CD14-positive monocyte (primary cell): Measurements from ENCODE around the gene CNTN2. TPM values are rescaled to one million over a fixed set of nuclear protein-coding genes. Genes with fewer than 3 reads are reported as not detected.

ENCODE experiments used
- DNase-seq, 3 donors: peaks; one replicate each; pipeline ENCODE4 v3.0.0-alpha.2; 2011 to 2022
- H2AFZ ChIP-seq: 2 replicates; pipeline ENCODE4 v1.6.0; 2012; ENCODE audit warnings: mild to moderate bottlenecking, low read depth, low read length, inconsistent platforms; ENCODE audit not compliant: insufficient read depth, poor library complexity, severe bottlenecking
- H3K27ac ChIP-seq, 2 donors: 1 replicate in 1 of 2; 2 replicates in 1 of 2; pipeline ENCODE4 v1.5.1; 2012 to 2013; ENCODE audit warnings: low read length in 2 of 2, control low read depth in 1 of 2, inconsistent platforms in 1 of 2, low read depth in 1 of 2, mild to moderate bottlenecking in 1 of 2
- H3K27me3 ChIP-seq, 2 donors: one replicate each; pipeline versions ENCODE4 v1.6.0 to v1.6.1; 2011 to 2013; ENCODE audit warnings: low read length in 2 of 2; ENCODE audit not compliant: control insufficient read depth in 2 of 2, insufficient read depth in 2 of 2
- H3K36me3 ChIP-seq, 2 donors: replicated peaks in 1 of 2; 1 replicate in 1 of 2; 2 replicates in 1 of 2; pipeline versions ENCODE4 v1.5.1 to v1.6.1; 2012 to 2013; ENCODE audit warnings: low read length in 2 of 2, control low read depth in 1 of 2, inconsistent platforms in 1 of 2, mild to moderate bottlenecking in 1 of 2; ENCODE audit not compliant: insufficient read depth in 2 of 2, control insufficient read depth in 1 of 2
- H3K4me1 ChIP-seq, 2 donors: 1 replicate in 1 of 2; 2 replicates in 1 of 2; pipeline versions ENCODE4 v1.5.1 to v1.6.1; 2012 to 2013; ENCODE audit warnings: low read length in 2 of 2, control low read depth in 1 of 2, inconsistent platforms in 1 of 2, mild to moderate bottlenecking in 1 of 2, moderate library complexity in 1 of 2; ENCODE audit not compliant: insufficient read depth in 2 of 2, control insufficient read depth in 1 of 2
- H3K4me2 ChIP-seq: replicated peaks from 2 replicates; pipeline ENCODE3; 2012; ENCODE audit warnings: low read length, moderate library complexity, mild to moderate bottlenecking; ENCODE audit not compliant: poor library complexity, severe bottlenecking; ENCODE audit errors: extremely low read depth
- H3K4me3 ChIP-seq, 3 experiments: fragments of 200-600 bp in 1 of 3; sonication (generic) in 1 of 3; replicated peaks in 1 of 3; 1 replicate in 2 of 3; 2 replicates in 1 of 3; pipeline ENCODE4 v1.5.1; 2011 to 2013; ENCODE audit warnings: low read length in 3 of 3, mild to moderate bottlenecking in 3 of 3, control low read depth in 2 of 3, low read depth in 2 of 3, inconsistent platforms in 1 of 3, moderate library complexity in 1 of 3
- H3K79me2 ChIP-seq: 2 replicates; pipeline ENCODE4 v1.6.0; 2012; ENCODE audit warnings: mild to moderate bottlenecking, control low read depth, inconsistent platforms, low read length, moderate library complexity; ENCODE audit not compliant: insufficient read depth
- H3K9ac ChIP-seq: 2 replicates; pipeline ENCODE4 v1.6.0; 2017; ENCODE audit warnings: low read length, mild to moderate bottlenecking; ENCODE audit not compliant: insufficient read depth, poor library complexity, severe bottlenecking
- H3K9me3 ChIP-seq, 2 donors: replicated peaks in 1 of 2; 1 replicate in 1 of 2; 2 replicates in 1 of 2; pipeline versions ENCODE4 v1.5.1 to v1.6.1; 2012 to 2013; ENCODE audit warnings: low read length in 2 of 2, control low read depth in 1 of 2; ENCODE audit not compliant: control insufficient read depth in 1 of 2, insufficient read depth in 1 of 2
- H4K20me1 ChIP-seq: 2 replicates; pipeline ENCODE4 v1.6.0; 2012; ENCODE audit warnings: mild to moderate bottlenecking, low read length, control low read depth, moderate library complexity; ENCODE audit not compliant: insufficient read depth
- H3K27ac Mint-ChIP-seq, 7 donors: one replicate each; pipeline ENCODE4 v1.8.0; 2020; ENCODE audit warnings: mild to moderate bottlenecking in 7 of 7, mixed read lengths in 7 of 7, moderate library complexity in 6 of 7, inconsistent platforms in 2 of 7
- H3K27me3 Mint-ChIP-seq, 3 donors: one replicate each; pipeline ENCODE4 v1.8.0; 2021 to 2022; ENCODE audit warnings: low read depth in 3 of 3, mild to moderate bottlenecking in 3 of 3, mixed read lengths in 3 of 3, moderate library complexity in 3 of 3, inconsistent platforms in 1 of 3
- H3K36me3 Mint-ChIP-seq, 2 donors: one replicate each; pipeline ENCODE4 v1.8.0; 2020; ENCODE audit warnings: mixed read lengths in 2 of 2, inconsistent platforms in 1 of 2, mild to moderate bottlenecking in 1 of 2
- H3K4me1 Mint-ChIP-seq: one replicate; pipeline ENCODE4 v1.8.0; 2020; ENCODE audit warnings: mild to moderate bottlenecking, mixed read lengths
- H3K4me3 Mint-ChIP-seq, 2 donors: one replicate each; pipeline ENCODE4 v1.8.0; 2020; ENCODE audit warnings: mild to moderate bottlenecking in 2 of 2, mixed read lengths in 2 of 2, moderate library complexity in 1 of 2
- H3K9me3 Mint-ChIP-seq, 7 donors: one replicate each; pipeline ENCODE4 v1.8.0; 2020 to 2022; ENCODE audit warnings: mixed read lengths in 7 of 7, mild to moderate bottlenecking in 6 of 7, moderate library complexity in 6 of 7, inconsistent platforms in 2 of 7
- CTCF ChIP-seq: fragments of 200-600 bp; IDR thresholded peaks from one replicate; pipeline ENCODE4 v1.8.0; 2022; ENCODE audit warnings: antibody characterized with exemption, mild to moderate bottlenecking
- WGBS: methylation state at CpG from one replicate; pipeline ENCODE4 v1.1.5; 2013; ENCODE audit warnings: missing lambda C conversion rate; ENCODE audit not compliant: insufficient coverage; 5-methylcytosine and 5-hydroxymethylcytosine counted together
- intact Hi-C, 2 donors: fragments of 100-400 bp; cut with micrococcal nuclease; formaldehyde crosslinking; loops; one replicate each; pipeline versions ENCODE4 v1.15.0 to v1.15.1; 2023
- polyA plus RNA-seq, 3 donors: library from polyadenylated mRNA; depleted of rRNA in 1 of 3; unstranded in 2 of 3; stranded (reverse) in 1 of 3; fragments of 300-500 nt in 2 of 3; fragments of >200 nt in 1 of 3; fragmentation: Illumina TruSeq in 2 of 3; gene quantifications; 1 replicate in 2 of 3; 2 replicates in 1 of 3; pipeline ENCODE4 v1.2.3, GENCODE V29; 2012 to 2021

Gene CNTN2
- polyA plus RNA-seq, 3 donors, result not detected

- H3K27me3 ChIP-seq, result no peaks in the 10 kb centered on the region
- no peaks in the 10 kb centered on the region for H3K79me2 ChIP-seq
- no peak for TF ChIP-seq CTCF
- Mint-ChIP-seq H3K4me3 (no peak overlapping the region), H3K36me3 (no peaks in the 10 kb centered on the region), H3K9me3 (peaks cover 0 to 3% (median 0%) of the 10 kb centered on the region in 7 donors), H3K4me1 (no peaks in the 10 kb centered on the region), H3K27ac (no peak overlapping the region), H3K27me3 (peaks cover 0 to 9% (median 3%) of the 10 kb centered on the region in 3 donors)
- 95% methylated on average over 5 of the region's 7 CpGs for WGBS
- intact Hi-C loops, result no loop called here
- no peak overlapping the region for H2AFZ ChIP-seq
- no peak overlapping the region for H3K27ac ChIP-seq
- no peak overlapping the region for H3K4me2 ChIP-seq
- no peaks in the 10 kb centered on the region for H4K20me1 ChIP-seq
- DNase-seq, result no peak
- H3K4me3 ChIP-seq, result no peak overlapping the region
- H3K9ac ChIP-seq, result no peak overlapping the region
- no peaks in the 10 kb centered on the region for H3K36me3 ChIP-seq
- no peaks in the 10 kb centered on the region for H3K9me3 ChIP-seq
- H3K4me1 ChIP-seq, result no peaks in the 10 kb centered on the region
Observed at GRCh38 chr1:205032508-205032907, 10.5 kb upstream of the CNTN2 start.

GRCh38 chr1:205037539-205037938 lies 5.5 kb upstream of the CNTN2 start:
- no peaks in the 10 kb centered on the region for H3K36me3 Mint-ChIP-seq
- Histone ChIP-seq H3K9ac (no peak overlapping the region), H4K20me1 (no peaks in the 10 kb centered on the region), H3K27ac (no peak overlapping the region), H3K79me2 (no peaks in the 10 kb centered on the region), H3K27me3 (peaks cover 3 to 12% of the 10 kb centered on the region in 2 donors), H3K9me3 (no peaks in the 10 kb centered on the region), H3K4me2 (no peak overlapping the region), H3K4me3 (no peak overlapping the region), H2AFZ (no peak overlapping the region), H3K4me1 (no peaks in the 10 kb centered on the region), H3K36me3 (no peaks in the 10 kb centered on the region)
- intact Hi-C loops, result no loop called here
- H3K4me1 Mint-ChIP-seq, result no peaks in the 10 kb centered on the region
- H3K4me3 Mint-ChIP-seq, result no peak overlapping the region
- DNase-seq, result no peak
- TF ChIP-seq CTCF, result no peak
- H3K27me3 Mint-ChIP-seq, result peaks cover 20 to 29% (median 24%) of the 10 kb centered on the region in 3 donors
- H3K27ac Mint-ChIP-seq, result no peak overlapping the region
- H3K9me3 Mint-ChIP-seq, result peaks cover 0 to 3% (median 1%) of the 10 kb centered on the region in 7 donors
- 85% methylated on average over 5 of the region's 9 CpGs for WGBS
